Effector memory CD8-positive, alpha-beta T cell (primary cell): ENCODE results near the gene RAI14.

Experiments used
- ATAC-seq: fragments of 150-1000 bp; cut with Tn5 transposase; replicated peaks from 2 replicates; pipeline ENCODE4 v1.10.0; 2021; ENCODE audit warnings: mild to moderate bottlenecking, moderate library complexity
- DNase-seq, 3 experiments: peaks; one replicate each; pipeline ENCODE4 v3.0.0; 2021
- H3K27ac Mint-ChIP-seq, 2 donors: one replicate each; pipeline ENCODE4 v1.8.0; 2022; ENCODE audit warnings: mild to moderate bottlenecking in 2 of 2, mixed read lengths in 2 of 2, moderate library complexity in 2 of 2
- H3K27me3 Mint-ChIP-seq, 2 donors: one replicate each; pipeline ENCODE4 v1.8.0; 2022; ENCODE audit warnings: mixed read lengths in 2 of 2
- H3K36me3 Mint-ChIP-seq: one replicate; pipeline ENCODE4 v1.8.0; 2022; ENCODE audit warnings: mild to moderate bottlenecking, moderate library complexity, mixed read lengths; ENCODE audit not compliant: insufficient read depth
- H3K4me1 Mint-ChIP-seq, 2 donors: one replicate each; pipeline ENCODE4 v1.8.0; 2022; ENCODE audit warnings: low read depth in 2 of 2, mixed read lengths in 2 of 2
- H3K4me3 Mint-ChIP-seq, 2 donors: one replicate each; pipeline ENCODE4 v1.8.0; 2022; ENCODE audit warnings: mild to moderate bottlenecking in 2 of 2, mixed read lengths in 2 of 2, moderate library complexity in 2 of 2
- H3K9me3 Mint-ChIP-seq, 2 donors: one replicate each; pipeline ENCODE4 v1.8.0; 2022; ENCODE audit warnings: mixed read lengths in 2 of 2
- total RNA-seq, 9 experiments: gene quantifications; one replicate each; lab custom pipeline; 2026; lab: John Stamatoyannopoulos, UW

Gene RAI14
- total RNA-seq: 0 to 3.5 (median 1.4) reads per million in 9 experiments

DNA sequence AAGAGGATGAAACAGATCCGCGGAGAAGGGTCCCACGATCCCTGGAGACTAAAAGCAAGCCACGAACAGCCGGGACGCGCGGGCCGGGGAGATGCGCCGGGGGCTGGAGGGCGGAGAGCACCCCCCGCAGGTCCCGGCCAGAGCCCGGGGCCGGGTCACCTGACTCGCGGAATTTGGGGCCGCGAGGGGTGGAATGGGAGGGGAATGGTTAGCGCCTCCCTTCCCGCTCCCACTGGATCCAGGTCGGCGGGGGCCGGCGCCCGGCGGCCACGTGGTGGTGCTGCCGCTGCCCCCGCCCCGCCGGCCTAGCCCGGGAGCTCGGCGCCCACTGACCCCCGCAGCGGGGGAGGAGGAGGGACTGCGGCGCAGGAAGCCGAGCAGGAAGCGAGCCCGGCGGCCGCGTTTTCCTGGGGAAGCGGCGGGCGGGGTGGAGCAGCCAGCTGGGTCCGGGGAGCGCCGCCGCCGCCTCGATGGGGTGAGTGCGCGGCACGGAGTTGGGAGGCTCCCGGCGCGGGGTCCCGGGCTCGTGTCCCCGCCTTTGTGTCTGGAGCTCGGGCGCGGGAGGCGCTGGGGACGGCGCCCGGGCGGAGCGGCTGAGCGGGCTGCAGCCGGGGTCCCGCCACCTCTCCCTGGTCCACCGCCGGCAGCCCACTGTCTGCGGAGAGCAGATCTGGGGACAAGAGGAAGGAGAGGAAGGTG is at the start of gene RAI14:
Gene RAI14, plus strand, starts transcription at position 328 of the 699 bp plus-strand sequence. CDS start 30,592 bp downstream, outside the sequence.
- H3K27me3 Mint-ChIP-seq: peaks cover 33 to 45% of the 10 kb centered on the region in 2 donors
- DNase-seq (no peak), ATAC-seq (peak; percentile 41)
- H3K4me3 Mint-ChIP-seq: peak within 1 kb of the TSS; percentile 89 to 96
- no peaks in the 10 kb centered on the region for H3K9me3 Mint-ChIP-seq
- H3K27ac Mint-ChIP-seq: peak within 1 kb of the TSS; percentile 83 to 91
- peaks cover 16 to 18% of the 10 kb centered on the region in 2 donors for H3K4me1 Mint-ChIP-seq
- peaks cover 4% of the 10 kb centered on the region for H3K36me3 Mint-ChIP-seq

DNA sequence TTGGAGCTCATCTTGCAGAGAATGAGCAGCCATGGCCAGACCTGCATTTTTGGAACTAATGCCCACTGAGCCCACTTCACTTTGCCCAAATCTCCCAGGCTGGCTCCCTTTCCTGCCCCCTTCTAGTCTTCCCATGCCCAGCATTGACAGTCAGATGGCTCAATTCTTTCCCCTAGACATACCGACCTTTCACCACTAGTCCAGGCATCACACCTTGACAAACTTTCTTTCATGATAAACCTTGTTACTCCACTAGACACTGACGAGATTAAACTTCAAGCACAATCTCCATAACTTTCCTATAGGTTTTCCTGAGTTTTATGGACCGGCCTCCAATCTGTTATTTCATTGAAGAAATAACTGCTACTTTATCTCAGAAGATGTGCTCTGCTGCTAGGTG is 47.8 kb upstream of the RAI14 start:
- Mint-ChIP-seq H3K4me3 (no peak overlapping the region), H3K27me3 (peaks cover 19 to 25% of the 10 kb centered on the region in 2 donors), H3K36me3 (no peaks in the 10 kb centered on the region), H3K9me3 (no peaks in the 10 kb centered on the region), H3K4me1 (no peaks in the 10 kb centered on the region), H3K27ac (no peak overlapping the region)
- ATAC-seq (no peak), DNase-seq (no peak)

- Mint-ChIP-seq H3K27ac (no peak overlapping the region), H3K27me3 (peaks cover 19 to 25% of the 10 kb centered on the region in 2 donors), H3K4me3 (no peak overlapping the region), H3K36me3 (no peaks in the 10 kb centered on the region), H3K4me1 (no peaks in the 10 kb centered on the region), H3K9me3 (no peaks in the 10 kb centered on the region)
- no peak for ATAC-seq
- no peak for DNase-seq
These were observed 47.1 kb upstream of the RAI14 start for GRCh38 chr5:34608859-34609648.

DNA sequence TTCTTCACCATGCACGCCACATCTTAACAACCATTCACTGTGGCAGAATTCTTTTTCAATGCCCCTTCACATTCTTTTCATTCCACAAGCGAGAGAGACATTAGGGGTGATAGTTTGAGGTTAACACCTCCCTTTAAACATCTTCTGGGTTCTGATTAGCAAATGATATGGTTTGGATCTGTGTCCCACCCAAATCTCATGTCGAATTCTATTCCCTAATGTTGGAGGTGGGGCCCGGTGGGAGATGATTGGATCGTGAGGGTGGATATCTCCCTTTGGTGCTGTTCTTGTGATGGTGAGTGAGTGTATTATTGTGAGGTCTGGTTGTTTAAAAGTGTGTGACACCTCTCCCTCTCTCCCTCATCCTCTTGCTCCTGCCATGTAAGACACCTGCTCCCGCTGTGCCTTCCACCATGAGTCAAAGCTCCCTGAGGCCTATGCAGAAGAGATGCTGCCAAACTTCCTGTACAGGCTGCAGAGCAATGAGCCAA is 46.1 kb upstream of the RAI14 start:
- peaks cover 19 to 25% of the 10 kb centered on the region in 2 donors for H3K27me3 Mint-ChIP-seq
- H3K9me3 Mint-ChIP-seq: no peaks in the 10 kb centered on the region
- no peaks in the 10 kb centered on the region for H3K4me1 Mint-ChIP-seq
- no peak overlapping the region for H3K27ac Mint-ChIP-seq
- no peak overlapping the region for H3K4me3 Mint-ChIP-seq
- no peaks in the 10 kb centered on the region for H3K36me3 Mint-ChIP-seq
- ATAC-seq: no peak
- no peak for DNase-seq

- ATAC-seq (no peak), DNase-seq (no peak)
- no peak overlapping the region for H3K4me3 Mint-ChIP-seq
- H3K36me3 Mint-ChIP-seq: no peaks in the 10 kb centered on the region
- no peaks in the 10 kb centered on the region for H3K9me3 Mint-ChIP-seq
- no peak overlapping the region for H3K27ac Mint-ChIP-seq
- H3K27me3 Mint-ChIP-seq: peaks cover 19 to 26% of the 10 kb centered on the region in 2 donors
- no peaks in the 10 kb centered on the region for H3K4me1 Mint-ChIP-seq
These were observed 45.6 kb upstream of the RAI14 start for GRCh38 chr5:34610546-34610945.

DNA sequence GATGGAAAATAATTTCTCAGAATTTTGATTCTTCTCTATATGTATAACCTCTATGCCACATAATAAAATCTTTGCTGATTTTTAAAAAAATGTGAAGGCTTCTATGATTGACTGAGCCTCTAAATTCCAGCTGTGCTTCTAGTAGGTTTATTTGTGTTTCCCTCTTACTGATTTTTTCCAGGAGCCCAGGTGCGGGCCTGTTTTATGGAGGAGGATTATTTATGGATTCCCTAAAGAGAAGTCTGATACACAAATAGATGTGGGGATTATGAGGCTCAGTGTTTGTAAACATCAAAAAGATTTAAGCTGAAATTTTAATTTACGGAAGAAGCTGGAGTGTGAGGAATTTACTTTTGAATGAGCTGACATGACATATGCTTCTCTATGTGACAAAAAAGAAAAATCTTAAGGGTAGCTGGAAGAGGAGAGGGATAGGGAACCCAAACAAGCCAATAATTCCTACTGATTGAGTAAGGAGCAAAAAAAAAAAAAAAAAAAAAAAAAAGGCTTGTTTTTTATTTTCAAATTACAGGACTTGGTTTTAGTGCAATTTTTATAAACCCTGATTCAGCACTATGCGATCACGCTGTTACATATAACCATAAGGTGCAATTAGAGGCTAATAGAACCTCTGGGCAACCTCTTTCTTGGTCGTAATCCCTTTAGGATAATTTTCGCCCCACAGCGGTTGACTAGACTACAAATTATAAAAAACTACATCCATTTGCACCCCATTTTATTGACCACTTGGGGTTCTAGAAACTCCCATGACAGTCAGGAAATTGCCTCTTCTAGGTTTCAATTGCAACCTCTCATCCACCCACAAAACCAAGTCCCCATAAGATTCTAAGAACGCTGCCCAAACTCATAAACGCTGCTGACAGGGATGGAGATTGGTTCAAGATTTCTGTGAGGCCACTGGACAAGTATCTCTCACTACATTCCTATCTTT is 44.4 kb upstream of the RAI14 start:
- Mint-ChIP-seq H3K4me3 (no peak overlapping the region), H3K4me1 (no peaks in the 10 kb centered on the region), H3K36me3 (no peaks in the 10 kb centered on the region), H3K27me3 (peaks cover 19 to 33% of the 10 kb centered on the region in 2 donors), H3K27ac (no peak overlapping the region), H3K9me3 (no peaks in the 10 kb centered on the region)
- ATAC-seq: no peak
- no peak for DNase-seq

GRCh38 chr5:34616651-34617050 is 39.5 kb upstream of the RAI14 start:
- no peak for ATAC-seq
- Mint-ChIP-seq H3K27me3 (peaks cover 23 to 32% of the 10 kb centered on the region in 2 donors), H3K4me3 (no peak overlapping the region), H3K4me1 (no peaks in the 10 kb centered on the region), H3K9me3 (no peaks in the 10 kb centered on the region), H3K36me3 (peaks cover 6% of the 10 kb centered on the region), H3K27ac (no peak overlapping the region)
- no peak for DNase-seq

DNA sequence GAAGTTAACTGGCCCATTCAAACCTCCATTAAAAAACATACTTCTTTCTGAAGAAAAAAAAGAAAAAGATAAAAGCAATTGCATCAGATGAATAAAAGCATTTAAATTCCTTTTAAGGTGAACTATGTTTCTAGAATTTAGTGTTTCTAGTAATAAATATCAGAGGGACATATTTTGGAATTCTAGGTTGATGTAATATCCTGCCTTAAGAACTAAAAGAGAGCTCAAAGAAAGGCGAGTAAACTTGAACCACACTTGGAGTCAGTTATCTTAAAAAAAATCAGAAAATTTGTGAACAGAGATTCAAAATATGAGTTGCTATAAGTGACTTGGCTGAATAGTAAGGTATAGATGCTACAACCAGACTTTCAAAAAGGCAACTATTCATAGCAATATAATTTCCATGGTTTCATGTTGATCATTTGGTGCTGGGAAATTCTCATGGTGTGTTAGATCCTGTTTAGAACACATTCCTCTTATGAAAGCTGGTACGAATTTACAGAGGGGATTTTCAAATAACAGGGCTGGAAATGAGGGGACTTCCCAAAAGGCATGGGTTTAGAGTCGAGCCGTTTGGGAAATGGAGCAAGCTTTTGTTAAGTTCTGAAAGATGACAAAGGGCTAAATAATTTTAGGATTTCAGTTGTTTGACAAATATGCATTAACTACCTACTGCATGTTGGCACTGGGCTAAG is 37.6 kb upstream of the RAI14 start:
- Mint-ChIP-seq H3K9me3 (no peaks in the 10 kb centered on the region), H3K36me3 (peaks cover 6% of the 10 kb centered on the region), H3K4me3 (no peak overlapping the region), H3K27me3 (peaks cover 23 to 39% of the 10 kb centered on the region in 2 donors), H3K27ac (no peak overlapping the region), H3K4me1 (no peaks in the 10 kb centered on the region)
- ATAC-seq (no peak), DNase-seq (no peak)

GRCh38 chr5:34620185-34620584 is 35.9 kb upstream of the RAI14 start:
- DNase-seq: no peak
- H3K36me3 Mint-ChIP-seq: peaks cover 6% of the 10 kb centered on the region
- no peaks in the 10 kb centered on the region for H3K9me3 Mint-ChIP-seq
- no peak overlapping the region for H3K27ac Mint-ChIP-seq
- no peak overlapping the region for H3K4me3 Mint-ChIP-seq
- no peaks in the 10 kb centered on the region for H3K4me1 Mint-ChIP-seq
- H3K27me3 Mint-ChIP-seq: peaks cover 29 to 51% of the 10 kb centered on the region in 2 donors
- no peak for ATAC-seq

- no peak for ATAC-seq
- DNase-seq: no peak
- H3K9me3 Mint-ChIP-seq: no peaks in the 10 kb centered on the region
- no peak overlapping the region for H3K27ac Mint-ChIP-seq
- no peaks in the 10 kb centered on the region for H3K4me1 Mint-ChIP-seq
- H3K27me3 Mint-ChIP-seq: peaks cover 29 to 43% of the 10 kb centered on the region in 2 donors
- H3K4me3 Mint-ChIP-seq: no peak overlapping the region
- H3K36me3 Mint-ChIP-seq: peaks cover 6% of the 10 kb centered on the region
These were observed 34.6 kb upstream of the RAI14 start for GRCh38 chr5:34621277-34622097.

GRCh38 chr5:34622098-34622400 is 34.1 kb upstream of the RAI14 start:
- Mint-ChIP-seq H3K9me3 (no peaks in the 10 kb centered on the region), H3K36me3 (peaks cover 6% of the 10 kb centered on the region), H3K27ac (no peak overlapping the region), H3K4me3 (no peak overlapping the region), H3K27me3 (peaks cover 29 to 42% of the 10 kb centered on the region in 2 donors), H3K4me1 (no peaks in the 10 kb centered on the region)
- DNase-seq: no peak
- ATAC-seq: no peak

DNA sequence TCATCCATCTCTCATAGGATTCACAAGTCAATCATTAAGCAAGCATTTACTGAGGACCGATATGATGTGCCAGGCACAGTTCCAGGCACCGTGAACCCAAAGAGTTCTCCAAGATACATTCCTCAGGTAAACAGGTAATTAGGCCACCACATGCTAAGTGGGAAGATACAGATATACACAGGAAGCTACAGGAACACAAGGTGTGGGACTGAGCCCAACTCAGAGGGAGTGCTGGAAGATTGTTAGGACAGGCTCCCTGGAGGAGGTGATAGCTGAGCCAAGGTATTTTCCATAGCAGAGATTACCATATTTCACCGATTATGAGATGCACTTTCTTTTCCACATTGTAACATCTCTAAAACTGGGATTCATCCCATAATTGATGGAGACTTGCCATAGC is 31.4 kb upstream of the RAI14 start:
- Mint-ChIP-seq H3K36me3 (no peaks in the 10 kb centered on the region), H3K27ac (no peak overlapping the region), H3K4me1 (no peaks in the 10 kb centered on the region), H3K4me3 (no peak overlapping the region), H3K27me3 (peaks cover 12 to 28% of the 10 kb centered on the region in 2 donors), H3K9me3 (no peaks in the 10 kb centered on the region)
- no peak for DNase-seq
- ATAC-seq: no peak
